A673 (cell line): ENCODE data around the gene GMPPA. TPM values are rescaled to one million over a fixed set of nuclear protein-coding genes. Genes with fewer than 3 reads are reported as not detected.

Experiments
- BruUV-seq: library from RNA; stranded (reverse); fragments of 400-500 nt; replicated peaks from 2 replicates; lab custom pipeline; 2021; lab: Mats Ljungman, UMichigan
- CTCF ChIA-PET: fragments of 300-600 bp; sonication (Branson Sonifier 250); formaldehyde crosslinking; loops from one replicate; lab custom pipeline; 2022; ENCODE audit warnings: antibody characterized with exemption; lab: Charles Lee
- POLR2A ChIA-PET: fragments of 300-600 bp; sonication (Branson Sonifier 250); formaldehyde crosslinking; loops from one replicate; lab custom pipeline; 2022; ENCODE audit warnings: antibody characterized with exemption; ENCODE audit not compliant: low non-redundant PET; lab: Charles Lee
- DNase-seq: peaks from one replicate; pipeline ENCODE4 v3.0.0-alpha.2; 2015; ENCODE audit warnings: low spot score
- H3K27ac ChIP-seq: fragments of 200-600 bp; sonication (generic); 2 replicates; pipeline ENCODE4 v1.5.1; 2016; ENCODE audit warnings: mixed run types, low read depth, mild to moderate bottlenecking, mixed read lengths, antibody characterized with exemption, low read length; ENCODE audit not compliant: poor library complexity, severe bottlenecking
- H3K27me3 ChIP-seq: fragments of 200-600 bp; sonication (generic); replicated peaks from 2 replicates; pipeline ENCODE4 v1.6.1; 2017; ENCODE audit warnings: mixed run types, low read depth, mild to moderate bottlenecking, mixed read lengths, antibody characterized with exemption, low read length; ENCODE audit not compliant: insufficient read depth, poor library complexity
- H3K36me3 ChIP-seq: fragments of 200-600 bp; sonication (generic); 2 replicates; pipeline ENCODE4 v1.6.1; 2016; ENCODE audit warnings: mixed run types, mild to moderate bottlenecking, mixed read lengths, antibody characterized with exemption, low read length; ENCODE audit not compliant: insufficient read depth, poor library complexity, severe bottlenecking
- H3K4me1 ChIP-seq: fragments of 200-600 bp; sonication (generic); 2 replicates; pipeline ENCODE4 v1.6.1; 2017; ENCODE audit warnings: mixed run types, mild to moderate bottlenecking, mixed read lengths, antibody characterized with exemption, low read length; ENCODE audit not compliant: insufficient read depth, poor library complexity, severe bottlenecking
- H3K4me3 ChIP-seq: fragments of 200-600 bp; sonication (generic); 2 replicates; pipeline ENCODE4 v1.5.1; 2016; ENCODE audit warnings: low read depth, mixed run types, mild to moderate bottlenecking, mixed read lengths, low read length; ENCODE audit not compliant: poor library complexity, severe bottlenecking
- H3K9me3 ChIP-seq: fragments of 200-600 bp; sonication (generic); 2 replicates; pipeline ENCODE4 v1.6.1; 2016; ENCODE audit warnings: mixed run types, low read depth, mild to moderate bottlenecking, mixed read lengths, antibody characterized with exemption, low read length; ENCODE audit not compliant: poor library complexity, severe bottlenecking
- EZH2 ChIP-seq: fragments of 200-600 bp; sonication (generic); IDR thresholded peaks from 2 replicates; pipeline ENCODE4 v1.6.1; 2017; ENCODE audit warnings: borderline replicate concordance, low read depth, mild to moderate bottlenecking, mixed read lengths, antibody characterized with exemption, low read length; ENCODE audit not compliant: poor library complexity, severe bottlenecking
- intact Hi-C: fragments of 100-400 bp; cut with micrococcal nuclease; formaldehyde crosslinking; loops from one replicate; pipeline ENCODE4 v1.10.0; 2022; ENCODE audit not compliant: unreplicated experiment
- total RNA-seq: library from RNA; stranded (reverse); gene quantifications from 2 replicates; pipeline ENCODE4 v1.2.3, GENCODE V29; 2021
- TF ChIP-seq, protein P1 (sequence below): fragments of 300-800, 200-600 bp; sonication (generic); conservative IDR thresholded peaks from 2 replicates; pipeline ENCODE4 v1.5.1; 2017; ENCODE audit warnings: low read depth, mild to moderate bottlenecking, antibody characterized with exemption, low read length, moderate library complexity, mixed read lengths

Gene GMPPA
- total RNA-seq, 1 experiment from 2014 or later, result 32.1 TPM

DNA sequence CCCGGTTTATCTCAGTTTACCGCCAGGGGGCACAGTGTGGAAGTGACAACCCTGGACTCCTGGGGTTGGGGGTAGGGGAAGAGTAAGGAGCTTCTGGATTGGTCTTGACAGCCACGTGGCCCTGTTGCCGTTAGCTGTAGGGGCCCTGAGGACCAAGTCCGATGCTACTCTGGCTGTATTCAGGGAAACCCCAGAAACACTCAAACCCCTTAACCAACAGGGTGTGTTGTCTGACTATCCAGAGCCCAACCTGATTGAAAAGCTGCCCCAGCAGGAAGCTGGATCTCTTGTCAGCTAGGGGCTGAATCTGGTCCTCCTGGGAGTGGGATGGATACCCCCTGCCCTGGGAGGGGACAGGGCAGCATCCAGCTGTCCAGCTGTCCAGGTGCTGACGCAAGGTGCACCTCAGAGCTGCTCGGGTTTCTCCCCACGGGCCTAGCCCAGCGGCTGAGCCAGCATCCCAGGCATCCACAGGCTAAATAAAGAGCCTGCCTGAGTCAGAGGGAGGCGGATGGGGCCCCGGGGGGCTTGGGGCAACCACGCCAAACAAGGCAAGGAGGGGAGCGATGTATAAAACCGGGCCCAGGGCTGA lies 3.1 kb upstream of the GMPPA start:
- DNase-seq, result peak; percentile 91
- Histone ChIP-seq H3K9me3 (no peaks in the 10 kb centered on the region), H3K27me3 (no peaks in the 10 kb centered on the region), H3K4me1 (peaks cover 32% of the 10 kb centered on the region), H3K27ac (no peak overlapping the region), H3K36me3 (no peaks in the 10 kb centered on the region), H3K4me3 (no peak overlapping the region)
- POLR2A ChIA-PET, result interaction anchor here (0.6 to 0.9 kb wide), 2 partner anchors 11 to 14 kb away, joined by 4 to 9 read pairs; no protein-coding TSS in a partner anchor
- intact Hi-C loops, result loop anchor here (1.0 kb wide), 1 partner anchor 35 kb away; no protein-coding TSS in a partner anchor
- CTCF ChIA-PET, result interaction anchor here (0.6 to 6.8 kb wide), 13 partner anchors 9 to 93 kb away, joined by 3 to 101 read pairs (median 6); partner anchors contain the start of gene ASIC4
- TF ChIP-seq, protein P1, sequence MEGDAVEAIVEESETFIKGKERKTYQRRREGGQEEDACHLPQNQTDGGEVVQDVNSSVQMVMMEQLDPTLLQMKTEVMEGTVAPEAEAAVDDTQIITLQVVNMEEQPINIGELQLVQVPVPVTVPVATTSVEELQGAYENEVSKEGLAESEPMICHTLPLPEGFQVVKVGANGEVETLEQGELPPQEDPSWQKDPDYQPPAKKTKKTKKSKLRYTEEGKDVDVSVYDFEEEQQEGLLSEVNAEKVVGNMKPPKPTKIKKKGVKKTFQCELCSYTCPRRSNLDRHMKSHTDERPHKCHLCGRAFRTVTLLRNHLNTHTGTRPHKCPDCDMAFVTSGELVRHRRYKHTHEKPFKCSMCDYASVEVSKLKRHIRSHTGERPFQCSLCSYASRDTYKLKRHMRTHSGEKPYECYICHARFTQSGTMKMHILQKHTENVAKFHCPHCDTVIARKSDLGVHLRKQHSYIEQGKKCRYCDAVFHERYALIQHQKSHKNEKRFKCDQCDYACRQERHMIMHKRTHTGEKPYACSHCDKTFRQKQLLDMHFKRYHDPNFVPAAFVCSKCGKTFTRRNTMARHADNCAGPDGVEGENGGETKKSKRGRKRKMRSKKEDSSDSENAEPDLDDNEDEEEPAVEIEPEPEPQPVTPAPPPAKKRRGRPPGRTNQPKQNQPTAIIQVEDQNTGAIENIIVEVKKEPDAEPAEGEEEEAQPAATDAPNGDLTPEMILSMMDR, result peak; percentile 86; the same call in 1 of the 2 replicates
- no peak for TF ChIP-seq EZH2
- BruUV-seq, result no TSS peak

DNA sequence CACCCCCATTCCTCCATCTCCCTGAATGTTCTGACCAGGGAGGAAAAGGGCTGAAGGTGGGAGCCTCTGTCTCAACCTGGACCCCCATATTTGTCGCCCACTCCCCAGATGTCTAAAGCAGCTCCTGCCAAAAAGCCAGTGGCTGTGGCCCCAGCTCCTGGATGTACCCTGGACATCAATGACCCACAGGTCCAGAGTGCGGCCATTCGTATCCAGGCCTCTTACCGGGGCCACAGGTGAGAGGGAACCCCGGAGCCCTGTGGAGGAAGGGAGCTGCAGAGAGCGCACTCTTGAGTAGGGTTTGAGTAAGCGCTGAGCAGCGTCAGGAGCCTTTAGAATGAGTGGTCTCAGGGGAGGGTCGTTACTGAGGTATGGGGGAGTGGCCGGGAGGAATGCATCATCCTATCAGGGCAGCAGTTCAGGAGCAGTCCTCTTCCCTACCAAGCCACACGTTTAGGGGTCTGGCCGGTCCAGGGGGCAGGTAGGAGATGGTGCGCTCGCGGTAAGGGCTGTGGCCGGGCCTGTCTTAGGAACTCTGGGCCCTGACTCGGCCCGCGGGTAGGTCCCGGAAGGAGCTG lies 2.4 kb upstream of the GMPPA start:
- TF ChIP-seq, protein P1, result no peak
- TF ChIP-seq EZH2, result no peak
- ChIA-PET CTCF (interaction anchor here (0.8 to 6.8 kb wide), 11 partner anchors 9 to 34 kb away, joined by 3 to 101 read pairs (median 7); partner anchors contain the start of gene ASIC4), POLR2A (interaction anchor here (0.6 to 0.9 kb wide), 2 partner anchors 12 to 13 kb away, joined by 4 to 9 read pairs; no protein-coding TSS in a partner anchor)
- H3K4me3 ChIP-seq, result no peak overlapping the region
- no peaks in the 10 kb centered on the region for H3K27me3 ChIP-seq
- DNase-seq, result no peak
- no peak overlapping the region for H3K27ac ChIP-seq
- no peaks in the 10 kb centered on the region for H3K36me3 ChIP-seq
- intact Hi-C loops, result no loop called here
- BruUV-seq, result no TSS peak
- peaks cover 29% of the 10 kb centered on the region for H3K4me1 ChIP-seq
- no peaks in the 10 kb centered on the region for H3K9me3 ChIP-seq

DNA sequence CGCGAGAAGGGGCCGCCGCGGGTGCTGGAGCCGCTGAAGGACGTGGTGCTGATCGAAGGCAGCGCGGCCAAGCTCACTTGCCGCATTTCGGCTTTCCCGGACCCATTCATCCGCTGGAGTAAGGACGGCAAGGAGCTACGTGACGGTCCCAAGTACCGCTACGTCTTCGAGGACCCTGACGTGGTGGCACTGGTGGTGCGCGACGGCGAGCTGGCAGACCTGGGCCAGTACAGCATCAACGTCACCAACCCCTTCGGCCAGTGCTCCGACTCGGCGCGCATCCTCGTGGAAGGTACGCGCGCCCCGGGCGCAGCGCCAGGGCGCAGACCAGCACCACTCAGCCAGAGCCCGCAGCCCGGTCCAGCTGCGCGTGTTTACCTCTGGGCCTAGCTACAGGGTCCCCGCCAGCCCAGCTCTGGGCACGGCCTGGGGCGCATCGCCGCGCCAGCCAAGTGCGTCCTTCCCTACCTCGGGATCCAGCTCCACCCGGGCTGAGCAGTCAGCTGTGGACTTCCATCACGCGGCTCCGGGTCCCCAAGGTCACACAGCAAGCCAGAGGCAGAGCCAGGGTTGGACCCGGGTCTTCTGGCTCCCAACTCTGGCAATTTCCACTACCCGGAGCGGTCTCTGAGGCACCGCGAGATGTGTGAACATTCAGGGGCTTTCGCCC lies 1.7 kb upstream of the GMPPA start:
- Histone ChIP-seq H3K9me3 (no peaks in the 10 kb centered on the region), H3K36me3 (no peaks in the 10 kb centered on the region), H3K27me3 (no peaks in the 10 kb centered on the region), H3K4me3 (no peak overlapping the region), H3K4me1 (peaks cover 26% of the 10 kb centered on the region), H3K27ac (no peak overlapping the region)
- DNase-seq, result no peak
- intact Hi-C loops, result no loop called here
- ChIA-PET CTCF (interaction anchor here (0.8 to 6.8 kb wide), 3 partner anchors 13 to 34 kb away, joined by 3 to 101 read pairs (median 4); no protein-coding TSS in a partner anchor), POLR2A (no interaction called here)
- no peak for TF ChIP-seq EZH2
- TF ChIP-seq, protein P1, result no peak
- BruUV-seq, result no TSS peak
